Left forelimb (tissue), 1 donor: ENCODE data around the gene INCA1.

Source experiments
- DNase-seq: peaks from one replicate; pipeline ENCODE4 v3.0.0-alpha.2; 2018; ENCODE audit warnings: low spot score

Gene INCA1

DNA sequence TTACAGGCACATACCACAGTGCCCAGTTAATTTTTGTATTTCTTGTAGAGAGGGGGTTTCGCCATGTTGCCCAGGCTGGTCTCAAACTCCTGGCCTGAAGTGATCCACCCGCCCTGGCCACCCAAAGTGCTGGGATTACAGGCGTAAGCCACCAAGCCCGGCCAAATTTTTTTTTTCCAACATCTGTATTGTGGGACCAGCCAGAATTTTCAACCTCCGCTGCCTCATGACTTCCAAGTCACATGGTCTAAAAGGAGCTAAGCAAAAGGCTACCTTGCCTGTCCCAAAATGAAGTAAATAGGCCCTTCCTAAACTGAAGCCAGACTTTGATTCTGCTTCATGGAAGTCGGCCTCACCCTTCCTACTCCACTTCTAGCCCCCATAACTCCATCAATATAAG lies 25.5 kb downstream of the INCA1 start:
- no peak for DNase-seq

DNA sequence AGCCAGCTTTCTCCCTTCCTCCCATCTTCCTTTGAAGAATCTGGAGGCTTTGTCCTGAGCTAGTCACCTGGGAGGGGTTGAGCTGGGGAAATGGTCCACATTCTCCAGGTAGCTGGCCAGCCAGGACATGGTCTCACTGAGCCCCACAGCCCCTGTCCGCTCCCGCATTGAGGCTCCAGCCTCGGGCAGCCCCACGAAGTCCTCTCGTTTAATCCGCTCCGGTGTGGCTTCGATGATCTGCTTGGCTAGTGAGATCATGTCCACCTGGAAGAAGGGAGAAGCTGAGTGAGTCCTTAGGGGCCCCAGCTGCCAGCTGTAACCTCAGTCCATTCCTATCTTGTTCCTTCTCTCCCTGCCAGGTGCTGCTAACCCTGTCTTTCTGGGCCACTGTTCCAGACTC lies 27.0 kb downstream of the INCA1 start:
- DNase-seq: no peak

DNA sequence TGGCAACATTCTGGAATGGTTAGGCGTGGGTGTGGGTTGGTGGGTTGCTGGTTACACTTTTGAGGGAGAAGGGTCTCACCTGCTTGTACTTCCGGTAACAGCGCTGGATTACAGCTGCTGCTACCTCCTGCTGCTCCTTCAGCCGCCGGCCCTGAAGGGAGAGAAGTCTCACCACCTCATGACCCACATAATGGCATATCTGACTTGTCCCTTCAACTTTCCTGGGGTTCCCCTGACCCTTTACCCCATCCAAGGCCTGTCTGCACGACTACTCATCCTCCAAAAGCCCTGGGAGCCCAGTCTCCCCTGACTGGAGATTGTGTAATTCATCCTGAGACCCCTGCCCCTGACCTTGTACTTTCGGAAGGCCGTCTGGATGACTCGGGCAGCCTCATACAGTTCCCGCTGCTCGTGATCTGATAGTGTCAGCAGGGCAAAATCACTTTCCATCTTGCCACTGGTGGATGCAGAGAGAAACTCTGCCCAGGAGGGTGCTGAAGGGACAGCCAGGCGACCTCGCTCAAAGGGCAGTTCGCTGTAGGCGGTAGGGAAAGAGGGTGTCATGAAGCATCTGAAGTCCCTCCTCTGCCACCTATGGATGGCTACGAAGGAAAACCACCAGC lies 27.7 kb downstream of the INCA1 start:
- DNase-seq: no peak

DNA sequence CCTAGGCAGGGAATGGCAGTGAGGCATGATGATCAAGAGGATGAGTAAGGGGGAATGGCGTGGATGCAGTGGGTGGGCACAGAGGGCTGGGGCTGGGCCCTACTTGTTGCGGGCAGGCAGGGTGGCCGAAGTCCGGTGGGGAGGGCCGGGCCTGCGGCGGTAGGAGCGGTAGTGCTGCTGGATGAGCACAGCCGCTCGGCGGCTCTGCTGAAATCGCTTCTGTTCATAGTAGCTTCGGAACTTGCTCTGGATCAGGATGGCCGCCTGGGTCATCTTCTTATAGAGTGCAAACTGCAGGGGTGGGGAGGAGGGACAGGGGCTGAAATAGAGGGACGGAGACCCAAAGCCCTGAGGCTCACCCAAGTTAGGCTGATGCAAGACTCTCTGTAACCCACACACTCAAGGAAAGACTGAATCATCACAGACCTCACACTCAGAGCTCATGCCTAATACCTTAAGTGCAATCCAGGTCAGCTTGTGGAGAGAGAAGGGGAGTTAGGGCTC lies 28.2 kb downstream of the INCA1 start:
- no peak for DNase-seq

DNA sequence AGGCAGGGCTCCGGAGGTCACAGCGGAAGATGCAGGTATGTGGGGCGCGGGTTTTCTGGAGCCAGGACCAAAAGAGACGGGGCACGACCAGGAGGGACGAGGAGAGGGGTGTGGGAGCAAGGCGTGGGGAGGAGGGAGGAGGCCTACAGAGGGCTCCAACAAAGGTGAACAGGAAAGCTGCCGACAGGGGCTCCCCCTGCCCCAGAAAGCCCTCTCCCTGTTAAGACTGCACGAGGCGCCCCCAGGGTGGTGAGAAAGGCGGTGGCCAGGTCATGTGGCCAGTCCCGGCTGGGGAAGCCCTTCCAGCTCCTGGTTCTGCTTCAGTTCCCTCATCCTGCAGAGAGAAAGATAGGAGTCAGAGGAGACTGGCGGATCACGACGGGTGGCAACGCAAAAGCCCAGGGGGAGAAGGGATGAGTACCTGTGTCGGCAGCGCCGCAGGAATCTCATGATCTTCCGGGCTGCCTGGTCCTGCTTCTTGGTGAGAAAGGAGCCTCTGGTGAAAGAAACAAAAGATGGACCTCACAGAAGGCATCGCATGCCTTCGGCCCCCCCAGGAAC lies 28.8 kb downstream of the INCA1 start:
- no peak for DNase-seq

DNA sequence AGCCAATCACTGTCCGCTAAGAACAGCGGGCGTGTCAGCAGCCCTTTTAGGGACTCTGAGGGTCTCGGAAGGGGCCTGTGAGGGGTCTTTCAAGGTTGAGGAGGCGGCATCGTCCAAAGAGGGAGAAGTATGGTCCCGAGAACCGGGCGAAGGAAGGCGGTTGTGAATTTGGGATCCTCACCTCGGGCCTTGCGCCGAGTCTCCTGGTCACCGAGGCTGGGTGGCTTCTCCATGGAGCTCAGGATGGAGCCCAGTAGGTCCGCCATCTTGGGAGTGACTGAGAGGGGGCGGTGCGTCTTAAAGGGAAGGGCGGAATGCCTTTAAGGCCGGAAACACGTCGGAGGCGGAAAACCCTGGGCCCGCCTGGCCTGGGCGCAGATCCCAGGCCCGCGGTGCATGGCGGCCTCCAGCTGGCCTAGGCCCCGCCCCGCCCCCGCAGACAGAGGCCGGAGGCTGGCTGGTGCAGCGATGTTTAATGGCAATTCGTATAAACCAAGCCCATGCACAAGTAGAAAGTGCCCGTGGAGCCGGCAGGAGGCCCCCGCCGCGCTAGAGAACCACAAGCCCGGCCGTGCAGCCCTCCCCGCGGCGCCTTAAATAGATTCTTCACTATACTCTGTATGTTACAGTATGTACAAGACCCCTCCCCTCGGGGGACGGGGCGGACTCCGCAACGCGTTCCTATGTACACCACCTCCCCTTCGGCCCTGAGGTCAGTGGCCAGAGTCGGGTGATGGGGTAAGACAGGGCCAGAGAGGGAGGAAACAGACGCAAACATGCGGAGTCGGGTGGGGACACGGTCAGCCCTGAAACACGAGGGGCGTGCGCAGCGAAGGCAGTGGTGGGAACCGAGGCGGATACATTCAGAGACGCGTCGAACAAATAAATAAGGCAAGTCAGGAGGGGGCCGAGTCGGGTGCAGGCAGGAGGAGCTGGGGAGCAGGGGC lies 29.5 kb downstream of the INCA1 start, which contains the start of gene SPAG7:
Gene SPAG7 (minus strand): TSS at position 279 of the 947 bp plus-strand sequence. CDS start 13 bp downstream, at position 266.
- DNase-seq: peak; percentile 99

DNA sequence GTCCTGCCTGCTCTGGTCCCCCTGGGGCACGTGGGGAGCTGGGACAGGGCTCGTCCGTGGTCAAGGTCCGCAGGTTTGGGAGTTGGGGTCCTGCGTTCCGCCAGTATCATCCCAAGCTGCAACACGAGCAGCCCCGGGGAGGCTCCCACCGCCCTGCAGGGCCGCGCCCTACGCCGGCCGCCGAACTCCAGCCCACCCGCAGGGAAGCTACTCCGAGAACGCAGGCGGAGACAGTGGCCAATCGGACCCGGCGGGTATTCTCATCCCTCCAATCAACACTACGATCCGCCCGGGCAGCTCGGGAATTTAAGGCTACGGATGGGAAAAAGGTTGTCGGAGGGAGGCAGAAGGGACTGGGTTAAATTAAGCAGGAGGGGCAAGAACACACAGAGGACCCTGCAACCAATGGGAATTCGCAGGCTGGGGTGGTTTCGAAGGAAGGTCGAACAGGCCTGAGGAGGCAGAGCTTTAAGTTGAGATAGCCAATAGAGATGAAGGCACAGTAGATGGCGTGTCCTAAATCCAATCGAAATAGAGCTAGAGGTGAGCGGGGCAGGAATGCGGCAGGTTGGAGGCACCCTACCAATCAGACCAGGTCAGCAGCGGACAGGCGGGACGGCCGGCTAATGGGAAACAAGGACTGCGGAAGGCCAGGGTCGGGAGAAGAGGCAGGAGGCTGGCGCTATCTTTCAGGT lies 30.3 kb downstream of the INCA1 start:
- peak; percentile 91 for DNase-seq

DNA sequence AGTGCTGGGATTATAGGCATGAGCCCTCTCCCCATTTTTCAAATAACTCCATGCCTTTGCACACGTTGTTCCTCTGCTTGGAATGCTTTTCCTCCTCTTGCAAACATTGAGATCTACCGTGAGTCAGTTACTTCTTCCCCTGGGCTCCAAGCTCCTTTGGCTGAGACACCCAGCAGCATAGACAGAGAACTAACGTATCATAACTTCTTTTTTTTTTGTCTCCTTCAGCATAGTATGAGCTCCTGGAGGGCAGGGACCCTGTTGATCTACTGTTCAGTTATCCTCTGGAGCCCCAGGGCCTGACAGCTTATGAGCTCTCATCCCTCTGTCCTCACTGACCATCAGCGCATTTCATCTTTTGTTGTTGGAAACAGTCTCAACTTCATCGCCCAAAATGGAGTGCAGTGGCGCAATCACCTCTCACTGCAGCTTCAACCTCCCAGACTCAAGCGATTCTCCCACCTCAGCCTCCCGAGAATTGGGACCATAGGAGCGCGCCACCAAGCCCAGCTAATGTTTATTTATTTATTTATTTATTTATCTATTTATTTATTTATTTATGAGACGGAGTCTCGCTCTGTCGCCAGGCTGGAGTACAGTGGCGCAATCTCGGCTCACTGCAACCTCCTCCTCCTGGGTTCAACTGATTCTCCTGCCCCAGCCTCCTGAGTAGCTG lies 31.9 kb downstream of the INCA1 start:
- no peak for DNase-seq

DNA sequence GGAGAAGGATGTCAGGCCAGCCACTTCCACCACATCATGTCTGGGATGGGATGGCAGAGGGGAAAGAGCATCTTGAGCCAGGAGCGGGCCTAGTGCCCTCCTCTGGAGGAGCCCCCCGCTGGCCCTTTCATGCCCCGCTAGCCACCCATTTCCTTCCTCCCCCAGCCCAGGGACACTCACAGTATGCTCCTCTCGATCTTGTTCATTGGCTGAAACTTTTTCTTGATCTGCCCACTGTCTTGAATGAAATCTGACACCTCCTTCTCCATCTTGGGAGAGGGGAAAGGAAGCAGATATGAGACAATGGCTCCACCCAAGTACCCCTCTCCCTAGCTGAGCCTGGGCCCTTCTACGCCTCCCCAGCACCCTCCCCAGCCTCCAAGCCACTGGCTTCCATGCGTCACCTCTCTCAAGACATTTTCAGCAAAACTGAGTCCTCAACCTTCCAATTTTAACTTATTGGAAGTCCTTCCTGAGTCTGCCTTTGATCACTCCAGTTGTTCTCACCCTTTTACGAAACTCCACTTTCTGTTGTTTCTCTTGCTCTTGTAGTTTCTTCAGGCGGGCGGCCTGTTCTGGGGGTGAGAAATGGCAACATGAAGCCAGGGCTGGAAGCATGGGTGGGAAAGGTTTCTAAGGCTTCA lies 36.9 kb downstream of the INCA1 start:
- DNase-seq: no peak

DNA sequence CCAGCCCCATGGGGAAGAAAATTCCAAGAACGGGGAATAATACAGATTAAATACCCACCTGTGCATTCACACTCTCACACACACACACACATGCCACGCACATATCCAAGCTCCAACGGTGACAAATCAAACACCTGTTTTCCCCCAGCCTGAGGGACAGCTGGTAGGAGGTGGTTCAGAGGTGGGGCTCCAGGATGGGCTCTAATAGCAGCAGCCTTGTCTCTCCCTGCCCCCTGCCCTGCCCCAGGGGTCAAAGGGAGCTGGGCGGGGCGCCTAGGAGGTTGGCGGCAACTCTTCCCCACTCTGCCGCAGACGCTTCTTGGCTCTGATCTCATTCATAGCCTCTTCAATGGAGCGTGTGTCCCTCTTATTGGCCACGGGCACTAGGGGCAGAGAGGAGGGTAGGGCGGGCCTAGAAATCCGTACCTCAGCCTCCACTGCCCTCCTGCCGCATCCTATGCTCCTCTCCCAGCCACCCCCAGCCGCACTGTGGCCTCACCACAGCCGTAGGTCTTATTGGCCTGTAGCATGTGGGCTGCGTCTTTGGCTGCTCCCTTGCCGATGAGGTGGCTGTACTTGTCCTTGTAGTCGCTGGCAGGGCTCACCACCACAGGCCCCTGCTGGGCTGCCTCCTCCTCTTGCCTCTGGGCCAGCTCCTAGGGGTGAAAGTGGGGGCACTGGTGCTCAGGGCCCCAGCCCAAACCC lies 37.9 kb downstream of the INCA1 start:
- no peak for DNase-seq

DNA sequence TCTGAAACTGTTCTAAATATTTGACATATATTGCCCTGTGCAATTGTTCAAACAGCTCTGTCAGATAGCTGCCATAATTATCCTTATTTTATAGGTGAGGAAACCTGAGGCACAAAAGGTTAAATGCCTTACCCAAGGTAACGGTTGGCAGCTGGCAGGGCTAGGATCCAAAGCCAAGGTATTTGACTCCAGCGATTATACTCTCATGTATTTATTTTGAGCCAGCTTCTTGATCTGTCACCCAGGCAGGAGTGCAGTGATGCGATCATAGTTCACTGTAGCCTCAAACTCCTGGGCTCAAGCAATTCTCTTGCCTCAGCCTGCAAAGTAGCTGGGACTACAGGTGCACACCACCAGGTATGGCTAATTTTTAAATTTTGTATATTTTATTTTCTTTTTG lies 39.2 kb downstream of the INCA1 start:
- DNase-seq: no peak

DNA sequence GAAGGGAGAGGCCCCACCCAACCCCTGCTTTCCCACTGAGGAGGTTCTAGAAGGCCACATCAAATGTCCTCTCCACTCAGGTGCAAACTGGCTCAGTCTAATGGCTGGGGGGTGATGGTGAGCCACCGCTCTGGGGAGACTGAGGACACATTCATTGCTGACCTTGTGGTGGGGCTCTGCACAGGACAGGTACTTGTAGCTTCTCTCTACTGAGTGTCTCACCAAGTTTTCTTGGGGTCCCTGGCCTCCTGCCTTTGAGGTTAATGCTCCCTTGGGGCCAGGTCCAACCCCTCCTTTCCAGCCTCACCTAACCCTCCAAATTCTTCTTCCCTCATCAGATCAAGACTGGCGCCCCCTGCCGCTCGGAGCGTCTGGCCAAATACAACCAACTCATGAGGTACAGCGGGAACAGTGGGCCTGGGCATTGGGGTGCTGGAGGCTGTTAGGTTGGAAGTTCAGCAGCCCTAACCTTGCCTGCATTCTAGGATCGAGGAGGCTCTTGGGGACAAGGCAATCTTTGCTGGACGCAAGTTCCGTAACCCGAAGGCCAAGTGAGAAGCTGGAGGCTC lies 40.7 kb downstream of the INCA1 start:
- DNase-seq: no peak

DNA sequence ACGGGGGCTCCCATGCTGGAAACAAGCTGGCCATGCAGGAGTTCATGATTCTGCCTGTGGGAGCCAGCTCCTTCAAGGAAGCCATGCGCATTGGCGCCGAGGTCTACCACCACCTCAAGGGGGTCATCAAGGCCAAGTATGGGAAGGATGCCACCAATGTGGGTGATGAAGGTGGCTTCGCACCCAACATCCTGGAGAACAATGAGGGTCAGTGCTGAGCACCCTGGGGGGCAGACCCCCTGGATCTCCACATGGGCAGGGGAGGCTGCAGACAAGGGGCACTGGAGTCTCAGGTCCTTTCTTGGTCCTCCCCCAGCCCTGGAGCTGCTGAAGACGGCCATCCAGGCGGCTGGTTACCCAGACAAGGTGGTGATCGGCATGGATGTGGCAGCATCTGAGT lies 42.2 kb downstream of the INCA1 start:
- no peak for DNase-seq

DNA sequence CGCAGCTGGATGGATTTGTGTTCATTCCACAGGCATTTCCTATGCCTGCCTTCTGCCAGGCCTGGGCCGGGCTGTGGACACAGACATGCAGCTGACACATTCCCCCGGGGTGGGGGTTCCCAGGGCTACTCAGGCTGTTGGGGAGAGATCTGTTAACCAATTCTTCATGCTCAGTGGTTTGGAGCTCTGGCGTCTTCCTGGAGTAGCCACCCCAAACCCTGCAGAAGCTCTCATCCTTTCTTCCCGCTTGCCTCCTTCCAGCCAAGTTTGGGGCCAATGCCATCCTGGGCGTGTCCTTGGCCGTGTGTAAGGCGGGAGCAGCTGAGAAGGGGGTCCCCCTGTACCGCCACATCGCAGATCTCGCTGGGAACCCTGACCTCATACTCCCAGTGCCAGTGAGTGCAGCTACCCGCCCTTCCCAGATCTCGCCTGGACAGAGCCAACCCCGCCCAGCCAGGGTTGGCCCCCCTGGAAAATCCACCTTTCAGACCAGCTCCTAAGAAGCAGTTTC lies 43.8 kb downstream of the INCA1 start:
- no peak for DNase-seq

DNA sequence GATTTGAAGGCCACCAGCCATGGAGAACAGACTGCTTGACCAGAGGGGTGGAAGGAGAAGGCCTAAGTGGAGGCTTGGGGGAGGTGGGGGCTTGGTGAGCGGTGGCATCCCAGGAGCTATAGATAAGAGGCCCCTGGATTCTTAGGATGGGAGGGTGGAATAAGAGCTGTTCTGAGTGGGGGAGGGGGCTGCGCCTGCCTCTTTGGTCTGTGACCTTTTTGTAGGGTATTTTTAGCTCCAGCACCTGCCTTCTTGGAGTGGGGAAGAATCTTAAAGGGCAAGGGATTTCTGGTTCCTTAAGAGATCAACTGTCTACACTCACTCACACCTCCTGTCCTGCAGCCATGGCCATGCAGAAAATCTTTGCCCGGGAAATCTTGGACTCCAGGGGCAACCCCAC lies 45.8 kb downstream of the INCA1 start:
- DNase-seq: no peak

DNA sequence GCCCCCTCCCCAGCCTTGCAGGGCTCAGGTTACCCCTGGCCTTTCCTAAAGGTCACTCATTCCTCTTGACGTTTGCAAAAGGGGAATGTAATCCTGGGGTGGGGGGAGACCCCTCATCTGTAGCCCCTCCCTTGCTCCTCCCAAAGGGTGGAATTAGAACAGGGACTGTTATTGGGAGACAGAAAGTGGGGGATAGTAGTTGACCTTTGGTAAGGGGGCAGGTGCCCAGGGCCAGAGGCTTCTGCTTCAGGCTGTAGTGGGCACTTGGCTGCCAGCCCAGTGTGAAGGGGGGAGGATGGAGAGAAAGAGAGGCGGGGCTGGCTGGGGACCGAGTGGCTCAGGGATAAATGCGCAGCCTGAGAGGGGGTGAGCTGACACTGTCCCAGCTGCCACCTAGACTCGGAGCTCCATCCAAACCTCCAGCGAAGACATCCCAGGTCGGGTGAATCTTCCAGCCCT lies 46.5 kb downstream of the INCA1 start, which contains the start of gene ENO3:
Gene ENO3 (plus strand): TSS at position 374 of the 459 bp plus-strand sequence. CDS start 711 bp downstream, outside the sequence.
- no peak for DNase-seq

DNA sequence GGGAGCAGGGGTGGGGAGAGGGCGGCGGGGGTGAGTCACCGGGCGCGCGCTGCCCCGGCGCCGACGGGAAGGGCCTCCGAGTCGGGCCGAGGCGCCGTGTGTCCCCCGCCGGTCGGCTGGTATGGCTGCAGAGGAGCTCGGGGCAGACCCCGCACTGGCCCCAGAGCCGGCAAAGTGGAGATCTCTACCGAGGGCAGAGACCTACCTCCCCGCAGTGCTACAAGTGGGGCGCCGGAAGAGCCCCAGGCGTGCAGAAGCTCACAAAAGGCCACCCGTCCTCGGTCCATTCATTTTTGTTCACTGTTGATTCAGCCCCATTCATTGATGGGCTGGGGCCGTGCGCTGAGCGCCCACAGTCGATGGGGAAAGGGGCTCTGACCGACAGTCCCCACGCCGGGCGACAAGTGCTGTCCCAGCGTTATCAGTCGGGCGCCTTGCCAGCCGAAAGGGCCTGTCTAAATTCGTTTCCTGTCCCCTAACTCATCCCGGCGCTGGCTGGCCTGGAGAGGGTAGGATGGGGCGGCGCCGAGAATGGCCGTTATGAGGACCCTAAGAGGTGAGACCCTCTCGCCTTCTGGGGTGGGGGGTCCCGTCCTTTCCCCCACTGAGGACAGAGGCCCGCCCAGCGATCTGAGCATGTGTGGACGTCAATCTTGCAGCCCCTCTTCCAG lies 47.1 kb downstream of the INCA1 start:
- DNase-seq: no peak

DNA sequence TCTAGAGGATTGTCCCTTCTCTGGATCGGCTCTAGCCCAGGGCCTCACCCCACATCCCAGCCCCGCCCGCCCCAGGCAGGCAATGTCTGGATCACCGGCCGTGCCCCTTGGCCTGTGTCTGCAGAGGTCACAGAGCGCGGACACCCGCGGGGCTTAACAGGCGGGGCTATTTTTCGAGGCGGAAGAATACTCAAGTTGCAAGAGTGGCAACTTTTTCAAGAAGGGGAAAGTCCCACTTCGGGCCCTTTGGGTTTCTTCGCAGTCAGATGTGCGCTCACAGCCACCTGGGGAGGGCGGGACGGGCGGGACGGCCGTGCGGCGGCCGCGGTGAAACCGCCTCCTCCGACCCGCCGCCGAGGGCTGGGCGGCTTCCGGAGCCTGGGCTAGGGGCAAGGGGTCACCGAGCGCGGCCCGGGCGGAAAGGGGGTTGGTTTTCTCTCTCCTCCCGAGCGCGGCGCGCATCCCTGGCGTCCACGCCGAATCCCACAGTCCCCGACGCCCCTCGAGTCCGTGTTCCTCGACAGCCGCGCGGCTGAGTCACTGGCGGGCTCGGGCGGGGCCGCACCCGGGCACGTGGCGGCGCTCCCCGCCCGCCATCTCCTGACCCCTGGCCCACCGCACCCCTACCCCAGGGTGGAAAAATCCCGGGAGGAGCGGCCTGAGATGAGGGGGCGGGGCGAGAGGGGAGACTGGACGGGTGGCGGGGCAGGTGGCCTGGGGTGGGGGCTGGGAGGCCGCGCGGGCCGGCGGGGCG lies 47.8 kb downstream of the INCA1 start:
- peak; percentile 79 for DNase-seq
